OCI-LY7 (cell line): ENCODE data around the gene TMEM18. TPM values are rescaled to one million over a fixed set of nuclear protein-coding genes. Genes with fewer than 3 reads are reported as not detected.

ENCODE experiments used
- BruUV-seq: library from RNA; stranded (reverse); fragments of 400-500 nt; replicated peaks from 2 replicates; lab custom pipeline; 2021; lab: Mats Ljungman, UMichigan
- CTCF ChIA-PET: fragments of 300-600 bp; sonication (Branson Sonifier 250); formaldehyde crosslinking; loops from one replicate; lab custom pipeline; 2022; ENCODE audit warnings: antibody characterized with exemption; ENCODE audit not compliant: unreplicated experiment; lab: Charles Lee
- POLR2A ChIA-PET: fragments of 300-600 bp; sonication (Branson Sonifier 250); formaldehyde crosslinking; loops from one replicate; lab custom pipeline; 2022; ENCODE audit warnings: antibody characterized with exemption; lab: Charles Lee
- DNase-seq: peaks from one replicate; pipeline ENCODE4 v3.0.0-alpha.2; 2015; ENCODE audit warnings: low spot score
- H2AFZ ChIP-seq: fragments of 200-600 bp; sonication (generic), shearing (Covaris generic); 2 replicates; pipeline ENCODE4 v1.6.1; 2014; ENCODE audit warnings: mild to moderate bottlenecking, antibody characterized with exemption, low read length, moderate library complexity
- H3K27ac ChIP-seq: fragments of 200-600 bp; sonication (generic); 2 replicates; pipeline ENCODE4 v1.5.1; 2014; ENCODE audit warnings: mixed run types, low read depth, mild to moderate bottlenecking, moderate library complexity, low read length, inconsistent platforms; ENCODE audit not compliant: poor library complexity, severe bottlenecking
- H3K36me3 ChIP-seq: fragments of 200-600 bp; sonication (generic); 2 replicates; pipeline ENCODE4 v1.6.1; 2014; ENCODE audit warnings: mild to moderate bottlenecking, antibody characterized with exemption, low read length, moderate library complexity, mixed read lengths; ENCODE audit not compliant: insufficient read depth
- H3K4me1 ChIP-seq: fragments of 200-600 bp; sonication (generic); 2 replicates; pipeline ENCODE4 v1.5.1; 2014; ENCODE audit warnings: mild to moderate bottlenecking, low read length; ENCODE audit not compliant: insufficient read depth, poor library complexity, severe bottlenecking
- H3K4me2 ChIP-seq: fragments of 200-600 bp; sonication (generic); 2 replicates; pipeline ENCODE4 v1.6.1; 2014; ENCODE audit warnings: mild to moderate bottlenecking, low read length
- H3K4me3 ChIP-seq: fragments of 200-600 bp; sonication (generic); 2 replicates; pipeline ENCODE4 v1.5.1; 2014; ENCODE audit warnings: mild to moderate bottlenecking, low read depth, low read length; ENCODE audit not compliant: poor library complexity, severe bottlenecking
- H3K79me2 ChIP-seq: fragments of 200-600 bp; sonication (generic); 2 replicates; pipeline ENCODE4 v1.6.1; 2016; ENCODE audit warnings: low read depth, mild to moderate bottlenecking, low read length, moderate library complexity, mixed read lengths; ENCODE audit not compliant: insufficient read depth
- H3K9me2 ChIP-seq: fragments of 200-600 bp; sonication (generic); 2 replicates; pipeline ENCODE4 v1.6.1; 2016; ENCODE audit warnings: mild to moderate bottlenecking, low read length, mixed read lengths; ENCODE audit not compliant: insufficient read depth
- H3K9me3 ChIP-seq: fragments of 200-600 bp; sonication (generic); 2 replicates; pipeline ENCODE4 v1.6.1; 2014; ENCODE audit warnings: mild to moderate bottlenecking, mixed run types, low read length, mixed read lengths
- H4K20me1 ChIP-seq: fragments of 200-600 bp; sonication (generic); 2 replicates; pipeline ENCODE4 v1.6.1; 2014; ENCODE audit warnings: mild to moderate bottlenecking, antibody characterized with exemption, low read length, moderate library complexity, mixed read lengths; ENCODE audit not compliant: insufficient read depth
- CTCF ChIP-seq: fragments of 200-600 bp; sonication (generic); conservative IDR thresholded peaks from 2 replicates; pipeline ENCODE4 v1.5.1; 2014; ENCODE audit warnings: mild to moderate bottlenecking, antibody characterized with exemption, low read length, moderate library complexity, mixed read lengths
- EZH2phosphoT487 ChIP-seq: fragments of 200-600 bp; sonication (generic); IDR thresholded peaks from 2 replicates; pipeline ENCODE4 v1.6.1; 2018; ENCODE audit warnings: low read depth, borderline replicate concordance, mild to moderate bottlenecking, mixed run types, antibody characterized with exemption, low read length, moderate library complexity, mixed read lengths
- intact Hi-C: fragments of 100-400 bp; cut with micrococcal nuclease; formaldehyde crosslinking; loops from one replicate; pipeline ENCODE4 v1.10.0; 2022; ENCODE audit not compliant: unreplicated experiment
- total RNA-seq, 2 experiments: library from RNA; depleted of rRNA in 1 of 2; stranded (reverse); fragments of >200 nt in 1 of 2; shearing (Covaris generic) in 1 of 2; gene quantifications; 2 replicates each; pipeline ENCODE4 v1.2.3, GENCODE V29; 2014 to 2022

Gene TMEM18
- total RNA-seq, 2 experiments from 2014 or later, result 18.2 to 31.1 TPM

DNA sequence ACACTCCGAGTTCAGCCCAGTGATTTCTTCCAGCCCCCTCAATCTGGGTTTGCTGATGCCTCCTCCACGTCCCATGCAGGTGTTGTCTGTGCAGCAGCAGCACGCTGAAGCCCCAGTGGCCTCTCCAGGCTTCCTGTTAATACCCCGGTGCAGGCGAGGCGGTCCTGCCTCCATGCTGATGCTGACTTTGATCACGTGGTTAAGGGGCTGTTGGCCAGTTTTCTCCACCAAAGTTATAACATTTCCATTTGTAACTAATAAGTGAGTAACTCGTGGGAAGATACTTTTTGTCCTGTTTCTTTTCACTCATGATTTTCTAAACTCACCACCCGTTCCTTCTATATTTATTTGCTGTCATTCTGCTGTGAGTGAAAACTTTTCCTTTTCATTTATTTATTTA, 42.5 kb upstream of the TMEM18 start:
- TF ChIP-seq EZH2phosphoT487, result no peak
- TF ChIP-seq CTCF, result no peak
- DNase-seq, result no peak
- Histone ChIP-seq H2AFZ (no peak overlapping the region), H3K36me3 (no peaks in the 10 kb centered on the region), H3K4me1 (no peaks in the 10 kb centered on the region), H3K79me2 (no peaks in the 10 kb centered on the region), H3K4me2 (no peak overlapping the region), H3K9me3 (no peaks in the 10 kb centered on the region), H3K4me3 (no peak overlapping the region), H3K9me2 (no peaks in the 10 kb centered on the region), H3K27ac (no peak overlapping the region), H4K20me1 (no peaks in the 10 kb centered on the region)
- ChIA-PET POLR2A (no interaction called here), CTCF (no interaction called here)
- no TSS peak for BruUV-seq
- intact Hi-C loops, result loop anchor here (10.0 kb wide), 1 partner anchor 825 kb away; no protein-coding TSS in a partner anchor

DNA sequence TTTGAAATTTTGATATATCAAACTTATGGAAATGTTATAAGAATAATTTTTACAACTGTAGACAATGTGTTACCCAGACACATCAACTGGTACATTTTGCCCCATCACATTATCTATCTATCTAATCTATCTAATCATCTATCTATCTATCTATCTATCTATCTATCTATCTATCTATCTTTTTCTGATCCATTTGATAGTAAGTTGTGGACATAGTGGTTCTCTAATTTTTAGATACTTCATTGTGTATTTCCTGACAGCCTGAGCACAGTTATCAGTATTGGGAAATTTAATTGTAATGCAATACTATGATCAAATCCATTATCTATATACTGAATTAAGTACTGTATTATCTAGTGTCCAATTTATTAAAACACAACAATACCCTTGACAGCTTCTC, 42.0 kb upstream of the TMEM18 start:
- POLR2A ChIA-PET, result no interaction called here
- intact Hi-C loops, result loop anchor here (10.0 kb wide), 1 partner anchor 826 kb away; no protein-coding TSS in a partner anchor

More for the DNA sequence above, 42.0 kb upstream of the TMEM18 start:
- Histone ChIP-seq H3K4me1 (peaks cover 4% of the 10 kb centered on the region), H3K36me3 (no peaks in the 10 kb centered on the region), H4K20me1 (no peaks in the 10 kb centered on the region), H2AFZ (no peak overlapping the region), H3K9me2 (no peaks in the 10 kb centered on the region), H3K4me2 (no peak overlapping the region), H3K27ac (no peak overlapping the region), H3K9me3 (no peaks in the 10 kb centered on the region), H3K79me2 (no peaks in the 10 kb centered on the region), H3K4me3 (no peak overlapping the region)
- CTCF ChIA-PET, result no interaction called here
- TF ChIP-seq EZH2phosphoT487 (no peak), CTCF (no peak)
- DNase-seq, result no peak
- no TSS peak for BruUV-seq
